GM12874 (cell line): ENCODE measurements around the gene NACAD.

Experiments used
- CTCF ChIP-seq: IDR thresholded peaks from 2 replicates; pipeline ENCODE4 v1.5.1; 2011; ENCODE audit warnings: low read depth, mild to moderate bottlenecking, control low read depth, low read length, moderate library complexity; ENCODE audit not compliant: insufficient read depth

Gene NACAD

DNA sequence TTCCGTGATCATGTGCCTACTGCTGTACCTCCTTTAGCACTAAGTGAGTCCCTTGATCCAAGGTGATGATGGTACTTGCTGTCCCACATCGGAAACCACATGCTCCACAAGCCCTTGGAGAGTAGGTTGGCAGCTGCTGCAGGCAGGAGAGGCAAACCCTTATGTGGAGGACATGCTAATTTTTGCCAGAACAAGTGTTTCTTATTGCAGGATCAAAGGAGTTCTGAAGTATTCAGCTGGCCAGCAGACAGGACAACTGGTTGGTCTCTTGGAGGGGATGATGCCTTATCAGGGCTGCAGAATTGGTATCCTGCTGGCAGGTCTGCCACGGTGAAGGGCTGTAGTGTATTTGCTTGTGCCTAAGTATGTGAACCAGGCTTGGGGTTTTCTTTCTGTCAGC is 36.8 kb downstream of the NACAD start:
- no peak for TF ChIP-seq CTCF

- no peak for TF ChIP-seq CTCF
These were observed 38.6 kb downstream of the NACAD start for GRCh38 chr7:45050198-45050597.

- TF ChIP-seq CTCF = no peak
These were observed 40.0 kb downstream of the NACAD start for GRCh38 chr7:45048748-45049147.

DNA sequence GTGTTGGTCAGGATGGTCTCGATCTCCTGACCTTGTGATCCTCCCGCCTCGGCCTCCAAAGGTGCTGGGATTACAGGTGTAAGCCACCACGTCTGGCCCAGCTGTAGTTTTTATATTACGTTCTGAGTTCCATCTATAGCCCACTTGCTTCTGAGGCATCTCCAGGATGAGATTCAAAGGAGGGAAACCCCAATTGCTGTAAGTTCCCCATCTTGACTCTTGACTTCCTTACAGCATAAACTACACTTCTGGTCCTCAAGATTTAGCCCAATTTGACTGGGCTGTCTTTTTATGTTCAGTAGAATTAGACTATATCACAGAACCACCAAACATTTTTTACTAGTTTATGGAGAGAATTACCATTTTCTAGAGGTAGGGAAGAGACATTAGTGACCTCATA is 44.4 kb downstream of the NACAD start:
- no peak for TF ChIP-seq CTCF

GRCh38 chr7:45039106-45039505 is 49.7 kb downstream of the NACAD start:
- no peak for TF ChIP-seq CTCF

DNA sequence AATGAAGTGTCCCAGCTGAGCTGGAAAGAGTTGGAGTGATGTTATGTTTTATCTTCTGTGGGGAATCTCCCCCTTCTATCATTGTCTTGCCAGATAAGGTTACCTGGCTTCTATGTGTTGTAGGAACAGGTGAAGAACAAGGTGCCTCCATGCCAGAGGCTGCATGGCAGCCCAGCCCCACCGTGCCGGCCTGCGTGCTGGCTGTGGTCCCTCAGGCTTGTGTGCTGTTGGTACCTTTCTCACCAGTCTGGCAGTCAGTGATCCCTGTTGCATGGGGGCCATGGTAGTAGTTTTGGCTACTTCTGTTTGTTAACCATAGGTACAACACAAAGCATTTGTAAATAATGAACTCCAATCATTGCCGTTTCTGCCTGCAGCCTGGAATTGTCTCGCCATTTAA is 50.9 kb downstream of the NACAD start:
- no peak for TF ChIP-seq CTCF

DNA sequence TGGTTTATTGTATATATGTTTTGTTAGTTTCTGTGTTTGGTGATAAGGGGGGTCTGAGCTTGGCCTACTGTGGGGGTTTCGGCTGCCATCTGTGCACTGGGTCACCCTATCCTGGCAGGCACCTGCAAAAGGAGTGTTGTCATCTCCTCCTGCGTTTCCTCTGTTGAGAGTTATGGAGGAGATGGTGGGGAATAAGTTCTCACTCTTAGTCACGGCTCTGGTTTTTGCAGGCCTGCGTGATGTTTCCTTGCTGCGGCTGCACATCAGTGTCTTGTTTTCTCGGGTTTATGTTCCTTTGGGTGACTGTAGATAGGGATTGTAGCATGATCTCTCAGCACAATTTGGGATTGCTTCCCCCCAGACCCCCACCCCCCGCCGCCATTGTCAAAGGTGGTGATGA is 52.0 kb downstream of the NACAD start:
- TF ChIP-seq CTCF = no peak

GRCh38 chr7:45036317-45036716 is 52.5 kb downstream of the NACAD start:
- TF ChIP-seq CTCF = no peak
